HepG2 (cell line): ENCODE results near the gene DNAAF1. TPM values are rescaled to one million over a fixed set of nuclear protein-coding genes. Genes with fewer than 3 reads are reported as not detected.
A peak's percentile ranks its signal among the peaks of the same experiment; 100 is the strongest.

Source experiments
- BHLHE40 ChIP-seq: IDR thresholded peaks from 2 replicates; pipeline ENCODE4 v1.6.1; 2011; ENCODE audit warnings: low read length, improper control_type of control experiment
- CERS6 ChIP-seq: sonication (generic); formaldehyde crosslinking; IDR thresholded peaks from 2 replicates; pipeline ENCODE4 v1.5.0; 2020; ENCODE audit warnings: missing genetic modification reagents
- GATAD1 ChIP-seq: IDR thresholded peaks from 2 replicates; pipeline ENCODE4 v1.6.1; 2016; ENCODE audit warnings: missing genetic modification reagents, missing compliant biosample characterization
- HNF4G ChIP-seq, 2 experiments: sonication (generic) in 1 of 2; formaldehyde crosslinking in 1 of 2; IDR thresholded peaks; 2 replicates each; pipeline versions ENCODE4 v1.4.0 to v1.6.1; 2011 to 2020; ENCODE audit warnings: borderline replicate concordance in 2 of 2, low read depth in 2 of 2, mild to moderate bottlenecking in 2 of 2, low read length in 1 of 2, missing genetic modification reagents in 1 of 2, moderate library complexity in 1 of 2
- MTA3 ChIP-seq: sonication (generic); formaldehyde crosslinking; IDR thresholded peaks from 2 replicates; pipeline ENCODE4 v1.4.0; 2020; ENCODE audit warnings: missing genetic modification reagents
- ONECUT2 ChIP-seq: sonication (generic); formaldehyde crosslinking; IDR thresholded peaks from 2 replicates; pipeline ENCODE4 v1.4.0; 2020; ENCODE audit warnings: missing genetic modification reagents
- RERE ChIP-seq: IDR thresholded peaks from 2 replicates; pipeline ENCODE4 v1.6.1; 2016; ENCODE audit warnings: low read depth, missing genetic modification reagents, missing compliant biosample characterization
- RFX5 ChIP-seq: IDR thresholded peaks from 2 replicates; pipeline ENCODE4 v1.6.1; 2011; ENCODE audit warnings: low read depth, low read length, improper control_type of control experiment
- RNF2 ChIP-seq: fragments of 450-650 bp; conservative IDR thresholded peaks from 2 replicates; pipeline ENCODE4 v1.6.1; 2016; ENCODE audit warnings: low read depth
- SPEN ChIP-seq: sonication (generic); formaldehyde crosslinking; IDR thresholded peaks from 2 replicates; pipeline ENCODE4 v1.5.1; 2020; ENCODE audit warnings: low read depth, mild to moderate bottlenecking, missing genetic modification reagents
- TBX2 ChIP-seq: sonication (generic); formaldehyde crosslinking; IDR thresholded peaks from 2 replicates; pipeline ENCODE4 v1.5.0; 2020; ENCODE audit warnings: missing genetic modification reagents, mild to moderate bottlenecking, borderline replicate concordance
- ZBTB21 ChIP-seq: sonication (generic); formaldehyde crosslinking; IDR thresholded peaks from 2 replicates; pipeline ENCODE4 v1.4.0; 2020; ENCODE audit warnings: missing genetic modification reagents
- ZFP1 ChIP-seq: IDR thresholded peaks from 2 replicates; pipeline ENCODE4 v1.6.1; 2016
- ZNF432 ChIP-seq: sonication (generic); formaldehyde crosslinking; IDR thresholded peaks from 2 replicates; pipeline ENCODE4 v1.5.0; 2020; ENCODE audit warnings: missing genetic modification reagents, mild to moderate bottlenecking, borderline replicate concordance
- ZNF607 ChIP-seq: sonication (generic); formaldehyde crosslinking; IDR thresholded peaks from 2 replicates; pipeline ENCODE4 v1.5.1; 2020; ENCODE audit warnings: missing genetic modification reagents, mild to moderate bottlenecking, borderline replicate concordance
- ZNF619 ChIP-seq: sonication (generic); formaldehyde crosslinking; IDR thresholded peaks from 2 replicates; pipeline ENCODE4 v1.4.0; 2020; ENCODE audit warnings: mild to moderate bottlenecking, missing genetic modification reagents
- ZNF850 ChIP-seq: sonication (generic); formaldehyde crosslinking; conservative IDR thresholded peaks from 2 replicates; pipeline ENCODE4 v1.9.0; 2021; ENCODE audit warnings: mild to moderate bottlenecking, missing genetic modification reagents
- polyA plus RNA-seq, 8 experiments: library from polyadenylated mRNA; depleted of rRNA in 3 of 8; stranded (reverse) in 7 of 8; unstranded in 1 of 8; fragments of >200 nt; fragmentation: Illumina TruSeq in 4 of 8; extraction: Trizol in 4 of 8; gene quantifications; 2 replicates each; pipeline versions ENCODE4 v1.2.1 to v1.2.3, GENCODE V29; 2011 to 2016; ENCODE audit warnings: low read depth in 4 of 8, missing spikeins in 1 of 8, mixed read lengths in 1 of 8; ENCODE audit not compliant: insufficient read depth in 1 of 8
- total RNA-seq, 5 experiments: library from RNA; depleted of rRNA; stranded (reverse); fragments of >200 nt; fragmentation: Illumina TruSeq; extraction: Trizol; gene quantifications; 2 replicates each; pipeline ENCODE4 v1.2.3, GENCODE V29; 2016; ENCODE audit warnings: low read depth in 1 of 5
- TF ChIP-seq, protein P1 (sequence below): sonication (generic); formaldehyde crosslinking; IDR thresholded peaks from 2 replicates; pipeline ENCODE4 v1.8.1; 2023; ENCODE audit warnings: mild to moderate bottlenecking, moderate library complexity, missing genetic modification reagents
- TF ChIP-seq, protein P2 (sequence below): sonication (generic); formaldehyde crosslinking; IDR thresholded peaks from 2 replicates; pipeline ENCODE4 v1.5.1; 2020; ENCODE audit warnings: mild to moderate bottlenecking, missing genetic modification reagents, moderate library complexity

DNAAF1 gene
- total and polyA plus RNA-seq, 2 of the 13 experiments (the other 11 are each of a cell fraction or from before 2014, with no cell fraction given): 0.04 TPM; not detected in 1

DNA sequence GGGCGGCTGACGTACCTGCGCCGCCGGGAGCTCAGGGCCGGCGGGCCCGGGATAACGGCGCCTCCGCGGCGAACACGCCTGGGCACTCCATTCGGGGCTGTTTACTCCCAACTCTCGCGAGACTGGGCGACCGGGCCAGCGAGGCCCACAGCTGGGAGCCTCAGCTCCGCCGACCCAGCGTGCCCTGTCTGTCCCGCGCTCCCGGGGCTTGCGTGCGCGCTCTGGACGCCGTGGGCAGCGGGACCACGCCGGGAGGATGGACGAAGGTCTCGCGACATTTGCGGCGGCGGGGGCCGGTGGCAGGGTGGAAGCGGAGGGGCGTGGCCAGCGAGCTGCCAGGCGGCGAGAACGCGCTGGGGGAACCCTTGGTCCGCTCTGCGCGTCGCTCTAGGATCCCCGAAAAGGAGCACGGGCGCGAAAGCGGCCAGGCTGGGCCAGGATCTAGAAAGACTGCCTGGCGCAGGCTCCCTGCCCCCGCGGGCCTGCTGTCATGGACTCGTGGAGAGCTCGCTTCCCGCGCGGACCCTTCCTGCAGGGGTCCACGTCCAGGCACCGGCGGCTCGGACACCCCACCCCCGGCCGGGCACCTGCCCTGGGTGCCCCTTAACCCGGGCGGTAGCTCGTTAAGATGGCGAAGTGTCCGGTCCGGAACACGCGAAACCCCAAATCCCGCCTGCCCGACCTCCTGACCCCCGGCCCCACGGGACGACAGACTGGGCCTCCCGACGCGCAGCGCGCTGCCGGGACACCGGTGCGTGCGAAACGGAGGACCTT, 28.2 kb upstream of the DNAAF1 start, which contains the start of gene MBTPS1 (continued):
- TF ChIP-seq RERE (no peak; the same call in 1 of the 2 replicates), TBX2 (peak; percentile 74), CERS6 (no peak), ZBTB21 (CRISPR knock-in tag) (no peak; the same call in 1 of the 2 replicates), ZFP1 (no peak; the same call in 1 of the 2 replicates), ZNF607 (CRISPR knock-in tag) (peak; percentile 92), ZNF432 (CRISPR knock-in tag) (no peak), ONECUT2 (CRISPR knock-in tag) (no peak; the same call in 1 of the 2 replicates), MTA3 (no peak), ZNF850 (peak; percentile 21; the same call in 1 of the 2 replicates), HNF4G (IDR thresholded peaks at IDR 0.05; ENCODE audit: borderline replicate concordance, low read depth, low read length) (0 out of 2 replicates have a peak, but pooled peaks have one; percentile 0), HNF4G (CRISPR knock-in tag; IDR thresholded peaks at IDR 0.05; ENCODE audit: borderline replicate concordance, low read depth) (peak; percentile 54; the same call in 1 of the 2 replicates), ZNF619 (CRISPR knock-in tag) (no peak; the same call in none of the 2 replicates), BHLHE40 (no peak), RFX5 (no peak), GATAD1 (CRISPR knock-in tag) (peak; percentile 88), SPEN (CRISPR knock-in tag) (peak; percentile 99), RNF2 (peak; percentile 34; the same call in 1 of the 2 replicates)
- TF ChIP-seq, protein P1, sequence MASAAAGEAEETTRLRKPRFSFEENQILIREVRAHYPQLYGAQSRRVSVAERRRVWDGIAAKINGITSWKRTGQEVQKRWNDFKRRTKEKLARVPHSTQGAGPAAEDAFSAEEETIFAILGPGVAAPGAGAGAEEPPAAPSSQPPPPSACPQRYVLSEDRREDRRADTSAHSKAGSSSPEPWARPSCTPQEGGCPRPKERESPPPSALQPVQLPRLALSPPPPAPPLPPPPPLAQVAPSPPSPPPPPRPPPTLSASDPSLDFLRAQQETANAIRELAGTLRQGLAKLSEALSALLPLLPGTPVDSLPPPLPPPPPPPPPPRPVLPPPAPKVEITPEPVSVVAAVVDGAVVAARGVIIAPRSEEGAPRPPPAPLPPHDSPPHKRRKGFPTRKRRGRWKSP (CRISPR knock-in tag): peak; percentile 46
- TF ChIP-seq, protein P2, sequence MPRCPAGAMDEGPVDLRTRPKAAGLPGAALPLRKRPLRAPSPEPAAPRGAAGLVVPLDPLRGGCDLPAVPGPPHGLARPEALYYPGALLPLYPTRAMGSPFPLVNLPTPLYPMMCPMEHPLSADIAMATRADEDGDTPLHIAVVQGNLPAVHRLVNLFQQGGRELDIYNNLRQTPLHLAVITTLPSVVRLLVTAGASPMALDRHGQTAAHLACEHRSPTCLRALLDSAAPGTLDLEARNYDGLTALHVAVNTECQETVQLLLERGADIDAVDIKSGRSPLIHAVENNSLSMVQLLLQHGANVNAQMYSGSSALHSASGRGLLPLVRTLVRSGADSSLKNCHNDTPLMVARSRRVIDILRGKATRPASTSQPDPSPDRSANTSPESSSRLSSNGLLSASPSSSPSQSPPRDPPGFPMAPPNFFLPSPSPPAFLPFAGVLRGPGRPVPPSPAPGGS: peak; percentile 94
